K562 (cell line): Measurements from ENCODE around the gene ANKS1B. TPM values are rescaled to one million over a fixed set of nuclear protein-coding genes. Genes with fewer than 3 reads are reported as not detected.

ENCODE experiments used
- ATAC-seq: fragments of 200-7000 bp; cut with Tn5 transposase; 3 replicates; pipeline ENCODE4 v1.9.1; 2020; ENCODE audit warnings: moderate library complexity
- BruUV-seq: library from RNA; stranded (reverse); fragments of 400-500 nt; replicated peaks from 2 replicates; lab custom pipeline; 2021; lab: Mats Ljungman, UMichigan
- CTCF ChIA-PET: fragments of 300-600 bp; formaldehyde crosslinking; extraction: SDS; loops from one replicate; lab custom pipeline; 2021; ENCODE audit warnings: low intra/inter-chr PET ratio; lab: Yijun Ruan, JAX
- POLR2A ChIA-PET: fragments of 300-600, 350-650 bp; sonication (Branson Sonifier 250); formaldehyde crosslinking; extraction: SDS; loops from one replicate; lab custom pipeline; 2021; ENCODE audit warnings: antibody characterized with exemption, inconsistent platforms; lab: Yijun Ruan, JAX
- DNase-seq, 4 experiments: peaks; one replicate each; pipeline versions ENCODE4 v3.0.0 to v3.0.0-alpha.2; 2011 to 2018; ENCODE audit warnings: low spot score in 3 of 4, mixed read lengths in 3 of 4; ENCODE audit errors: extremely low read depth in 1 of 4
- FAIRE-seq: peaks from 2 replicates; lab custom pipeline; 2011; peaks lifted over from hg19 to GRCh38; lab: Jason Lieb, UNC
- H2AFZ ChIP-seq: 2 replicates; pipeline ENCODE4 v1.6.0; 2011; ENCODE audit warnings: low read depth, low read length, control low read depth, inconsistent platforms
- H3K27ac ChIP-seq: fragments of 200-600 bp; 3 replicates; pipeline ENCODE4 v1.8.0; 2011; ENCODE audit warnings: low read depth, mild to moderate bottlenecking, control low read depth, inconsistent platforms, low read length, moderate library complexity, mixed read lengths; ENCODE audit errors: extremely low read depth
- H3K27me3 ChIP-seq, 2 experiments: fragments of 300-600 bp in 1 of 2; 2 replicates in 1 of 2; 3 replicates in 1 of 2; pipeline versions ENCODE4 v1.6.0 to v1.8.0; 2011; ENCODE audit warnings: inconsistent platforms in 2 of 2, low read length in 2 of 2, mild to moderate bottlenecking in 1 of 2, mixed read lengths in 1 of 2, moderate library complexity in 1 of 2; ENCODE audit not compliant: control insufficient read depth in 2 of 2, insufficient read depth in 2 of 2
- H3K36me3 ChIP-seq: fragments of 300-600 bp; 3 replicates; pipeline ENCODE4 v1.8.0; 2011; ENCODE audit warnings: mild to moderate bottlenecking, low read length, inconsistent platforms; ENCODE audit not compliant: control insufficient read depth, insufficient read depth
- H3K4me1 ChIP-seq, 2 experiments: fragments of 200-600 bp in 1 of 2; replicated peaks in 1 of 2; 2 replicates in 1 of 2; 3 replicates in 1 of 2; pipeline versions ENCODE4 v1.5.1 to v1.8.0; 2011; ENCODE audit warnings: inconsistent platforms in 2 of 2, low read length in 2 of 2, mild to moderate bottlenecking in 1 of 2, mixed read lengths in 1 of 2, moderate library complexity in 1 of 2; ENCODE audit not compliant: control insufficient read depth in 2 of 2, insufficient read depth in 2 of 2
- H3K4me2 ChIP-seq: 2 replicates; pipeline ENCODE4 v1.6.1; 2011; ENCODE audit warnings: low read length, control low read depth, inconsistent platforms, mixed read lengths; ENCODE audit not compliant: insufficient read depth
- H3K4me3 ChIP-seq: fragments of 200-600 bp; sonication (generic), shearing (Covaris generic); 2 replicates; pipeline ENCODE4 v1.5.1; 2016; ENCODE audit warnings: control low read depth, inconsistent platforms
- H3K79me2 ChIP-seq: fragments of 200-600 bp; 3 replicates; pipeline ENCODE4 v1.8.0; 2011; ENCODE audit warnings: low read length, inconsistent platforms; ENCODE audit not compliant: control insufficient read depth, insufficient read depth
- H3K9ac ChIP-seq, 2 experiments: 2 replicates each; pipeline versions ENCODE4 v1.6.0 to v1.6.1; 2011; ENCODE audit warnings: low read depth in 2 of 2, low read length in 2 of 2, control low read depth in 1 of 2, inconsistent platforms in 1 of 2, mild to moderate bottlenecking in 1 of 2, mixed read lengths in 1 of 2; ENCODE audit not compliant: insufficient read depth in 1 of 2
- H3K9me1 ChIP-seq: one replicate; pipeline ENCODE4 v1.6.0; 2011; ENCODE audit warnings: inconsistent platforms, mild to moderate bottlenecking, low read length, moderate library complexity; ENCODE audit not compliant: control insufficient read depth, insufficient read depth
- H3K9me3 ChIP-seq: replicated peaks from 2 replicates; pipeline ENCODE4 v1.5.1; 2011; ENCODE audit warnings: low read depth, low read length, inconsistent platforms; ENCODE audit not compliant: control insufficient read depth, insufficient read depth
- H4K20me1 ChIP-seq: replicated peaks from 2 replicates; pipeline ENCODE4 v1.6.1; 2011; ENCODE audit warnings: low read length, inconsistent platforms, mixed read lengths; ENCODE audit not compliant: control insufficient read depth, insufficient read depth
- KDM1A ChIP-seq, 2 experiments: fragments of 450-650 bp; IDR thresholded peaks; 2 replicates each; pipeline ENCODE4 v1.6.1; 2016; ENCODE audit warnings: mild to moderate bottlenecking in 2 of 2
- KLF16 ChIP-seq: IDR thresholded peaks from 2 replicates; pipeline ENCODE4 v1.6.1; 2016; ENCODE audit warnings: antibody characterized with exemption
- LCOR ChIP-seq: sonication (generic); formaldehyde crosslinking; IDR thresholded peaks from 2 replicates; pipeline ENCODE4 v1.8.0; 2022; ENCODE audit warnings: mild to moderate bottlenecking, missing genetic modification reagents
- RAD21 ChIP-seq, 2 experiments: fragments of 250-450 bp in 1 of 2; fragments of 450-650 bp in 1 of 2; sonication (Bioruptor Pico) in 1 of 2; formaldehyde crosslinking in 1 of 2; IDR thresholded peaks in 1 of 2; conservative IDR thresholded peaks in 1 of 2; 2 replicates each; pipeline versions ENCODE4 v1.4.0 to v1.8.0; 2020 to 2022; ENCODE audit warnings: mild to moderate bottlenecking in 2 of 2, moderate library complexity in 1 of 2
- RCOR1 ChIP-seq, 2 experiments: IDR thresholded peaks; 2 replicates each; pipeline ENCODE4 v1.6.1; 2012; ENCODE audit warnings: low read depth in 2 of 2, low read length in 2 of 2, borderline replicate concordance in 1 of 2, improper control_type of control experiment in 1 of 2
- ZNF668 ChIP-seq: fragments of 250-450 bp; sonication (Bioruptor Pico); IDR thresholded peaks from 2 replicates; pipeline ENCODE4 v1.8.0; 2022; ENCODE audit warnings: mild to moderate bottlenecking, inconsistent platforms
- WGBS: fragments of 100-300 bp; shearing (Covaris generic); methylation state at CpG from one replicate; pipeline ENCODE4 v1.1.6; 2016; ENCODE audit warnings: low coverage, mixed read lengths; ENCODE audit not compliant: insufficient coverage; ENCODE audit errors: missing lambda C conversion rate; 5-methylcytosine and 5-hydroxymethylcytosine counted together
- in situ Hi-C: fragments of 300-500 bp; cut with MboI; formaldehyde crosslinking; loops from 4 replicates; pipeline ENCODE4 v1.15.0; 2018; ENCODE audit warnings: inconsistent platforms, mixed read lengths
- intact Hi-C: fragments of 100-400 bp; cut with micrococcal nuclease; formaldehyde crosslinking; loops from 2 replicates; pipeline ENCODE4 v1.14.2; 2022
- polyA plus RNA-seq, 8 experiments: library from polyadenylated mRNA; depleted of rRNA in 4 of 8; stranded (reverse) in 5 of 8; unstranded in 3 of 8; fragments of >200 nt; fragmentation: Nextera tagmentation in 2 of 8; fragmentation: Illumina TruSeq in 1 of 8; extraction: Ambion mirVana in 2 of 8; extraction: Trizol in 1 of 8; gene quantifications; 2 replicates each; pipeline versions ENCODE4 v1.2.1 to v1.2.3, GENCODE V29; 2011 to 2014; ENCODE audit warnings: inconsistent platforms in 1 of 8, missing spikeins in 1 of 8
- total RNA-seq, 7 experiments: library from RNA; depleted of rRNA in 6 of 7; stranded (reverse); fragments of >200 nt in 6 of 7; fragmentation: Illumina TruSeq in 2 of 7; extraction: Trizol in 2 of 7; gene quantifications; 2 replicates each; pipeline versions ENCODE4 v1.2.1 to v1.2.3, GENCODE V29; 2011 to 2021; ENCODE audit warnings: low replicate concordance in 1 of 7
- TF ChIP-seq, protein P1 (sequence below), 3 experiments: IDR thresholded peaks in 2 of 3; conservative IDR thresholded peaks in 1 of 3; 2 replicates each; pipeline ENCODE4 v1.5.1; 2011 to 2012; ENCODE audit warnings: low read length in 3 of 3, mild to moderate bottlenecking in 3 of 3, control low read depth in 2 of 3, improper control_type of control experiment in 1 of 3, inconsistent platforms in 1 of 3, low read depth in 1 of 3, mixed read lengths in 1 of 3, moderate library complexity in 1 of 3; ENCODE audit not compliant: insufficient read depth in 2 of 3
- TF ChIP-seq, protein P2 (sequence below), 3 experiments: fragments of 200-800 bp in 1 of 3; sonication (Bioruptor generic) in 1 of 3; sonication (generic) in 1 of 3; formaldehyde crosslinking in 1 of 3; IDR thresholded peaks; 2 replicates each; pipeline versions ENCODE4 v1.6.1 to v1.8.0; 2016 to 2022; ENCODE audit warnings: mild to moderate bottlenecking in 2 of 3, missing compliant biosample characterization in 2 of 3, missing genetic modification characterization in 2 of 3, missing genetic modification reagents in 1 of 3

ANKS1B gene
- total and polyA plus RNA-seq, 9 of the 15 experiments (the other 6 are each of a cell fraction or from before 2014, with no cell fraction given), result 0.04 to 0.47 (median 0.28) TPM; not detected in 4

DNA sequence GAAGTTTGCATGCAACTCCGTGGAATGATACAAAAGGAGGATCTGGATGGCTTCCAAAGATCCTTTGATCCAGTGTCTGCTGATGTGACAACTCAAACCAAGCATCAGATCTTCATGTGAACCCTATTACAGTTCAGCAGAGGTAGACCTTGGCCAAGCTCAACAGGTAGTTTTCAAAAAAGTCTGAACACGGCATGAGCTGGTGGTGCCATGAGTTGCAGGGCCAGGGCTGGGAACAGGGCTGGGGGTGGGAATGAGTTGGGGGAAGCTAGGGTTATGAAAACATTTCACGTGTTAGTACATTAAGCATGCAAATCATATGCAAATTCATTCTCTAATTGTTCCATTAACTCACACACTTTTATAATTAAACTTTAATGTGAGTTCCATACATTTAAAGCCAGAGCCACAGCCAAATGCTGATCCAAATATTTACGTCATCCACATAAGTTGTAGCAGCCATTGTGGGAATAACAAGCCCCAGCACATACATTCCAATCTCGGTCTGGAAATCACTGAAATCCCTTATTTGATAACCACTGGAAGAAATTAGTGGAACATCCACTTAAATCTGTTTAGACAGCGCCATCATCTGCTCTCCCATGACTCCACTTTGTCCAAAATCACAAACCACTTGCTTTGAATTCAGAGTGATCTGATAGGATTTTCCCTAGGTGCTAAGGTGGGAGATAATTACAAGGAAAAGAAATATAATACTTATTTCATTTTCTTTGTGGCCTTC, 1181.1 kb downstream of the ANKS1B start:
- FAIRE-seq (no peak), ATAC-seq (no peak), DNase-seq (no peak)
- Histone ChIP-seq H3K36me3 (no peaks in the 10 kb centered on the region), H3K4me3 (no peak overlapping the region), H3K79me2 (no peaks in the 10 kb centered on the region), H3K27me3 (peaks cover 0 to 4% of the 10 kb centered on the region in 2 experiments; a peak in 1 of 5 replicates), H3K27ac (no peak overlapping the region), H3K4me1 (no peaks in the 10 kb centered on the region), H3K9me1 (no peaks in the 10 kb centered on the region), H2AFZ (no peak overlapping the region), H3K4me2 (no peak overlapping the region), H3K9me3 (no peaks in the 10 kb centered on the region), H3K9ac (no peak overlapping the region), H4K20me1 (no peaks in the 10 kb centered on the region)
- WGBS, result 0% methylated on average over 6 of the region's 6 CpGs
- intact Hi-C loops (no loop called here), in situ Hi-C loops (no loop called here)
- POLR2A ChIA-PET, result no interaction called here
- CTCF ChIA-PET, result no interaction called here
- BruUV-seq, result no TSS peak
- TF ChIP-seq, protein P1, sequence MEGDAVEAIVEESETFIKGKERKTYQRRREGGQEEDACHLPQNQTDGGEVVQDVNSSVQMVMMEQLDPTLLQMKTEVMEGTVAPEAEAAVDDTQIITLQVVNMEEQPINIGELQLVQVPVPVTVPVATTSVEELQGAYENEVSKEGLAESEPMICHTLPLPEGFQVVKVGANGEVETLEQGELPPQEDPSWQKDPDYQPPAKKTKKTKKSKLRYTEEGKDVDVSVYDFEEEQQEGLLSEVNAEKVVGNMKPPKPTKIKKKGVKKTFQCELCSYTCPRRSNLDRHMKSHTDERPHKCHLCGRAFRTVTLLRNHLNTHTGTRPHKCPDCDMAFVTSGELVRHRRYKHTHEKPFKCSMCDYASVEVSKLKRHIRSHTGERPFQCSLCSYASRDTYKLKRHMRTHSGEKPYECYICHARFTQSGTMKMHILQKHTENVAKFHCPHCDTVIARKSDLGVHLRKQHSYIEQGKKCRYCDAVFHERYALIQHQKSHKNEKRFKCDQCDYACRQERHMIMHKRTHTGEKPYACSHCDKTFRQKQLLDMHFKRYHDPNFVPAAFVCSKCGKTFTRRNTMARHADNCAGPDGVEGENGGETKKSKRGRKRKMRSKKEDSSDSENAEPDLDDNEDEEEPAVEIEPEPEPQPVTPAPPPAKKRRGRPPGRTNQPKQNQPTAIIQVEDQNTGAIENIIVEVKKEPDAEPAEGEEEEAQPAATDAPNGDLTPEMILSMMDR (IDR thresholded peaks at IDR 0.05 in 2 of 3, conservative IDR thresholded peaks at IDR 0.05 in 1 of 3; ENCODE audit: insufficient read depth in 2 of 3, low read depth in 1 of 3, low read length in 3 of 3), result peak in 1 of 3 experiments; percentile 36; a peak in 2 of 6 replicates
- TF ChIP-seq ZNF668 (CRISPR knock-in tag) (no peak), KLF16 (no peak), RAD21 (CRISPR knock-in tag; conservative IDR thresholded peaks at IDR 0.05 in 1 of 2, IDR thresholded peaks at IDR 0.05 in 1 of 2) (peak; percentile 11 to 46; a peak in 1 of 4 replicates), RCOR1 (IDR thresholded peaks at IDR 0.05; ENCODE audit: borderline replicate concordance in 1 of 2, low read depth in 2 of 2, low read length in 2 of 2) (peak in 1 of 2 experiments; percentile 66; a peak in 2 of 4 replicates), LCOR (no peak), KDM1A (IDR thresholded peaks at IDR 0.05) (peak; percentile 77)
- TF ChIP-seq, protein P2, sequence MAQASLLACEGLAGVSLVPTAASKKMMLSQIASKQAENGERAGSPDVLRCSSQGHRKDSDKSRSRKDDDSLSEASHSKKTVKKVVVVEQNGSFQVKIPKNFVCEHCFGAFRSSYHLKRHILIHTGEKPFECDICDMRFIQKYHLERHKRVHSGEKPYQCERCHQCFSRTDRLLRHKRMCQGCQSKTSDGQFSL (CRISPR knock-in tag; IDR thresholded peaks at IDR 0.05), result no peak
- TF ChIP-seq, protein P2 (tag; IDR thresholded peaks at IDR 0.05), result no peak
